Fibroblast of lung (primary cell): ENCODE results near the gene HTD2. TPM values are rescaled to one million over a fixed set of nuclear protein-coding genes. Genes with fewer than 3 reads are reported as not detected.

Experiments
- DNase-seq, 2 donors: peaks; one replicate each; pipeline versions ENCODE4 v3.0.0 to v3.0.0-alpha.2; 2010; ENCODE audit warnings: low read depth in 2 of 2
- H2AFZ ChIP-seq: 2 replicates; pipeline ENCODE4 v1.5.1; 2012; ENCODE audit warnings: low read length, control low read depth, inconsistent platforms
- H3K27ac ChIP-seq: 2 replicates; pipeline ENCODE4 v1.5.1; 2011; ENCODE audit warnings: low read length, control low read depth; ENCODE audit not compliant: insufficient read depth
- H3K27me3 ChIP-seq: 2 replicates; pipeline ENCODE4 v1.5.1; 2011; ENCODE audit warnings: mild to moderate bottlenecking, low read length; ENCODE audit not compliant: control insufficient read depth, insufficient read depth
- H3K36me3 ChIP-seq: 2 replicates; pipeline ENCODE4 v1.5.1; 2011; ENCODE audit warnings: low read length; ENCODE audit not compliant: control insufficient read depth, insufficient read depth
- H3K4me1 ChIP-seq: 2 replicates; pipeline ENCODE4 v1.5.1; 2011; ENCODE audit warnings: low read length; ENCODE audit not compliant: control insufficient read depth, insufficient read depth; ENCODE audit errors: extremely low read depth
- H3K4me2 ChIP-seq: 2 replicates; pipeline ENCODE4 v1.5.1; 2011; ENCODE audit warnings: low read length, control low read depth; ENCODE audit not compliant: insufficient read depth; ENCODE audit errors: extremely low read depth
- H3K4me3 ChIP-seq, 4 experiments: fragments of 200-600 bp in 1 of 4; sonication (generic) in 1 of 4; replicated peaks in 1 of 4; 2 replicates each; pipeline ENCODE4 v1.5.1; 2011 to 2016; ENCODE audit warnings: low read length in 4 of 4, low read depth in 3 of 4, mild to moderate bottlenecking in 3 of 4, control low read depth in 2 of 4, inconsistent platforms in 1 of 4, mixed read lengths in 1 of 4; ENCODE audit not compliant: insufficient read depth in 1 of 4; ENCODE audit errors: control extremely low read depth in 1 of 4
- H3K79me2 ChIP-seq: 2 replicates; pipeline ENCODE4 v1.5.1; 2012; ENCODE audit warnings: mild to moderate bottlenecking, low read length, inconsistent platforms; ENCODE audit not compliant: control insufficient read depth, insufficient read depth
- H3K9ac ChIP-seq: 2 replicates; pipeline ENCODE4 v1.5.1; 2011; ENCODE audit warnings: mild to moderate bottlenecking, low read length, control low read depth; ENCODE audit not compliant: insufficient read depth
- H3K9me3 ChIP-seq: 2 replicates; pipeline ENCODE4 v1.5.1; 2012; ENCODE audit warnings: low read depth, low read length; ENCODE audit not compliant: control insufficient read depth, insufficient read depth
- H4K20me1 ChIP-seq: 2 replicates; pipeline ENCODE4 v1.5.1; 2011; ENCODE audit warnings: low read length; ENCODE audit not compliant: control insufficient read depth, insufficient read depth; ENCODE audit errors: extremely low read depth
- CTCF ChIP-seq, 2 donors: IDR thresholded peaks in 1 of 2; conservative IDR thresholded peaks in 1 of 2; 1 replicate in 1 of 2; 2 replicates in 1 of 2; pipeline ENCODE4 v1.5.1; 2011 to 2012; ENCODE audit warnings: low read length in 2 of 2, control low read depth in 1 of 2, inconsistent platforms in 1 of 2, low read depth in 1 of 2, mild to moderate bottlenecking in 1 of 2
- EZH2 ChIP-seq: IDR thresholded peaks from 2 replicates; pipeline ENCODE4 v1.5.1; 2012; ENCODE audit warnings: low read length, control low read depth, mild to moderate bottlenecking; ENCODE audit errors: missing control alignments
- polyA plus RNA-seq, 2 donors: library from polyadenylated mRNA; depleted of rRNA in 1 of 2; stranded (reverse) in 1 of 2; unstranded in 1 of 2; fragments of >200 nt; gene quantifications; 2 replicates each; pipeline ENCODE4 v1.2.1, GENCODE V29; 2011 to 2012; ENCODE audit warnings: missing spikeins in 1 of 2
- total RNA-seq: library from RNA; depleted of rRNA; stranded (reverse); fragments of >200 nt; gene quantifications from 2 replicates; pipeline ENCODE4 v1.2.1, GENCODE V29; 2014

Gene HTD2
- total and polyA plus RNA-seq, 2 donors (not counting 1 experiment from before 2014, with no cell fraction given) = 8.6 to 8.9 TPM

DNA sequence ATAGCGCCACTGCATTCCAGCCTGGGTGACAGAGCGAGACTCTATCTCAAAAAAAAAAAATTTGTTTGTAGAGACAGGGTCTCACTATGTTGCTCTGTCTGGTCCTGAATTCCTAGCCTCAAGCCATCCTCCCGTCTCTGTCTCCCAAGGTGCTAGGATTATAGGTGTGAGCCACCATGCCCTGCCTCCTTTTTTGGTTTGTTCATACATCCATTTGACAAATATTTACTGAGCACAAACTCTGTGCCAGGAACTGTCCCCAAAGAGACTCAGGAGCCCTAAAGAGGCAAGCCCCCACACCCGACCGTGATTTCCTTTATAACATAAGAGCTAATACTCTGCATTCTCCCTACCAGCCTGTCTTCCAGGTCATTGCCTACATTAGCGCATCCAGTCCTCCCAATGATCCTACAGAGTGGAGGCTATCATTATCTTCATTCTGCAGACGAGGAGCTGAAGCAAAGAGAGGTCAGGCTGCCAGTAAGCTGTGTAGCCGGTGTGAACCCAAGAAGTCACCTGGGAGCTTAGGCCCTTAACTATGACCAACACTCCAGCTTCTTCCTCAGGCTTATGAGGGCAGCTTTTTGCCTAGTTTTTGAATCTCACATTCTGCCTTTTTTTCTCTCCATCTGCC lies 20.1 kb downstream of the HTD2 start:
- Histone ChIP-seq H3K4me2 (no peak overlapping the region), H3K4me3 (no peak overlapping the region), H2AFZ (no peak overlapping the region), H3K4me1 (peaks cover 5% of the 10 kb centered on the region), H3K27me3 (no peaks in the 10 kb centered on the region), H3K79me2 (no peaks in the 10 kb centered on the region), H3K36me3 (no peaks in the 10 kb centered on the region), H3K27ac (no peak overlapping the region), H3K9me3 (no peaks in the 10 kb centered on the region), H4K20me1 (no peaks in the 10 kb centered on the region), H3K9ac (no peak overlapping the region)
- TF ChIP-seq EZH2 = no peak
- TF ChIP-seq CTCF (conservative IDR thresholded peaks at IDR 0.05 in 1 of 2, IDR thresholded peaks at IDR 0.05 in 1 of 2; ENCODE audit: low read depth in 1 of 2, low read length in 2 of 2) = no peak
- no peak for DNase-seq

- TF ChIP-seq EZH2 (no peak), CTCF (conservative IDR thresholded peaks at IDR 0.05 in 1 of 2, IDR thresholded peaks at IDR 0.05 in 1 of 2; ENCODE audit: low read depth in 1 of 2, low read length in 2 of 2) (no peak)
- Histone ChIP-seq H3K4me2 (no peak overlapping the region), H3K9ac (no peak overlapping the region), H3K9me3 (no peaks in the 10 kb centered on the region), H3K27me3 (no peaks in the 10 kb centered on the region), H3K36me3 (no peaks in the 10 kb centered on the region), H2AFZ (no peak overlapping the region), H3K4me3 (no peak overlapping the region), H3K27ac (no peak overlapping the region), H3K79me2 (peaks cover 9% of the 10 kb centered on the region), H3K4me1 (peaks cover 9% of the 10 kb centered on the region), H4K20me1 (no peaks in the 10 kb centered on the region)
- no peak for DNase-seq
Measured at GRCh38 chr3:58329150-58329921, 23.0 kb downstream of the HTD2 start.

- H3K9me3 ChIP-seq = no peaks in the 10 kb centered on the region
- H3K9ac ChIP-seq = no peak overlapping the region
- no peak overlapping the region for H2AFZ ChIP-seq
- no peak overlapping the region for H3K27ac ChIP-seq
- H3K79me2 ChIP-seq = peaks cover 9% of the 10 kb centered on the region
- no peaks in the 10 kb centered on the region for H3K27me3 ChIP-seq
- no peak for DNase-seq
- TF ChIP-seq EZH2 (no peak), CTCF (conservative IDR thresholded peaks at IDR 0.05 in 1 of 2, IDR thresholded peaks at IDR 0.05 in 1 of 2; ENCODE audit: low read depth in 1 of 2, low read length in 2 of 2) (no peak)
- no peaks in the 10 kb centered on the region for H3K36me3 ChIP-seq
- H4K20me1 ChIP-seq = no peaks in the 10 kb centered on the region
- H3K4me3 ChIP-seq = no peak overlapping the region
- peaks cover 9% of the 10 kb centered on the region for H3K4me1 ChIP-seq
- no peak overlapping the region for H3K4me2 ChIP-seq
Measured at GRCh38 chr3:58329922-58330413, 23.6 kb downstream of the HTD2 start.
